SH-SY5Y (cell line): ENCODE measurements around the gene RIC1.

ENCODE experiments used
- GATA2 ChIP-seq: IDR thresholded peaks from 2 replicates; pipeline ENCODE4 v1.6.1; 2011; ENCODE audit warnings: mild to moderate bottlenecking, low read depth, low read length
- GATA3 ChIP-seq: IDR thresholded peaks from 2 replicates; pipeline ENCODE4 v1.6.1; 2011; ENCODE audit warnings: low read depth, mild to moderate bottlenecking, low read length, moderate library complexity

GRCh38 chr9:5621327-5621726 is 7.6 kb upstream of the RIC1 start:
- no peak for TF ChIP-seq GATA2
- no peak for TF ChIP-seq GATA3
